HFFc6 (cell line): Measurements from ENCODE around the gene SPSB2. TPM values are rescaled to one million over a fixed set of nuclear protein-coding genes. Genes with fewer than 3 reads are reported as not detected.

ENCODE experiments used
- DNase-seq: peaks from one replicate; pipeline ENCODE4 v3.0.0-alpha.2; 2018
- H3K27ac Mint-ChIP-seq: 2 replicates; pipeline ENCODE4 v1.8.0; 2020; ENCODE audit warnings: mild to moderate bottlenecking, mixed read lengths
- H3K27me3 Mint-ChIP-seq: 2 replicates; pipeline ENCODE4 v1.8.0; 2021; ENCODE audit warnings: mild to moderate bottlenecking, moderate library complexity, mixed read lengths; ENCODE audit not compliant: insufficient read depth
- H3K36me3 Mint-ChIP-seq: 2 replicates; pipeline ENCODE4 v1.8.0; 2021; ENCODE audit warnings: low read depth, mixed read lengths
- H3K4me1 Mint-ChIP-seq: 2 replicates; pipeline ENCODE4 v1.8.0; 2020; ENCODE audit warnings: low read depth, mixed read lengths
- H3K4me3 Mint-ChIP-seq: 2 replicates; pipeline ENCODE4 v1.8.0; 2020; ENCODE audit warnings: mild to moderate bottlenecking, moderate library complexity, mixed read lengths
- H3K9me3 Mint-ChIP-seq: 2 replicates; pipeline ENCODE4 v1.8.0; 2020; ENCODE audit warnings: mild to moderate bottlenecking, mixed read lengths
- CTCF ChIP-seq: fragments of 200-600 bp; sonication (generic); IDR thresholded peaks from 2 replicates; pipeline ENCODE4 v1.5.0; 2021; ENCODE audit warnings: antibody characterized with exemption, mild to moderate bottlenecking
- total RNA-seq, 6 experiments: library from RNA; stranded (reverse); fragmentation: NEBNext Ultra II Directional; extraction: Animal tissue kit (Norgen Biotek cat#: 25700); gene quantifications; 2 replicates in 1 of 6; 3 replicates in 5 of 6; pipeline ENCODE4 v1.2.3, GENCODE V29; 2021

The SPSB2 gene
- total RNA-seq, 6 experiments from 2014 or later = 12.1 to 13.9 (median 13.0) TPM

- H3K4me3 Mint-ChIP-seq = peak within 1 kb of the TSS; percentile 80
- H3K9me3 Mint-ChIP-seq = no peaks in the 10 kb centered on the region
- H3K27me3 Mint-ChIP-seq = peaks cover 45% of the 10 kb centered on the region
- peaks cover 8% of the 10 kb centered on the region for H3K36me3 Mint-ChIP-seq
- peak within 1 kb of the TSS; percentile 19; the same call in 1 of the 2 replicates for H3K27ac Mint-ChIP-seq
- H3K4me1 Mint-ChIP-seq = peaks cover 48% of the 10 kb centered on the region
- DNase-seq = no peak
- no peak for TF ChIP-seq CTCF
Observed at GRCh38 chr12:6821591-6822425, 51.3 kb downstream of the SPSB2 start, which contains the start of gene GPR162. Gene GPR162 (plus strand): TSS chr12:6821821. CDS start chr12:6823899, 2,078 bp downstream.

Other genes with a start within 250 kb of the SPSB2 start
- not detected for gene LPAR5, start 237.3 kb downstream of the SPSB2 start, total RNA-seq
- gene ACRBP, start 225.9 kb downstream of the SPSB2 start, total RNA-seq = not detected
- gene ING4, start 210.2 kb downstream of the SPSB2 start, total RNA-seq = 10 to 100 TPM; 19.7 to 26.8 (median 21.7) TPM
- 10 to 100 TPM; 32.8 to 43.9 (median 41.1) TPM for gene ZNF384, start 183.9 kb downstream of the SPSB2 start, total RNA-seq
- gene PIANP, start 172.5 kb downstream of the SPSB2 start, total RNA-seq = 1 to 10 TPM; 2.6 to 4.6 (median 3.8) TPM
- gene COPS7A, start 149.3 kb downstream of the SPSB2 start, total RNA-seq = 100 to 1,000 TPM; 103 to 122 (median 108) TPM
- 100 to 1,000 TPM; 273 to 329 (median 298) TPM for gene MLF2, start 120.2 kb downstream of the SPSB2 start, total RNA-seq
- gene PTMS, start 106.9 kb downstream of the SPSB2 start, total RNA-seq = 100 to 1,000 TPM; 423 to 607 (median 561) TPM
- gene LAG3, start 100.8 kb downstream of the SPSB2 start, total RNA-seq = under 1 TPM; 0.15 to 0.64 (median 0.50) TPM
- under 1 TPM in 3 of 6 experiments, not detected in 3; 0.11 to 0.25 (median 0.11) TPM for gene CD4, start 83.8 kb downstream of the SPSB2 start, total RNA-seq
- gene GPR162, start 51.5 kb downstream of the SPSB2 start, total RNA-seq = 1 to 10 TPM in 5 of 6 experiments, under 1 TPM in 1; 0.78 to 3.1 (median 2.6) TPM
- 100 to 1,000 TPM in 4 of 6 experiments, 10 to 100 TPM in 2; 94.0 to 109 (median 103) TPM for gene P3H3, start 44.9 kb downstream of the SPSB2 start, total RNA-seq
- 1 to 10 TPM; 4.3 to 7.2 (median 6.3) TPM for gene GNB3, start 32.4 kb downstream of the SPSB2 start, total RNA-seq
- 10 to 100 TPM; 24.0 to 62.5 (median 56.3) TPM for gene CDCA3, start 22.0 kb downstream of the SPSB2 start, total RNA-seq
- 100 to 1,000 TPM; 149 to 211 (median 182) TPM for gene USP5, start 21.2 kb downstream of the SPSB2 start, total RNA-seq
- gene TPI1, start 5.8 kb downstream of the SPSB2 start, total RNA-seq = 100 to 1,000 TPM; 853 to 931 (median 870) TPM
- 1 to 10 TPM; 5.5 to 7.9 (median 6.6) TPM for gene LRRC23, start 31.5 kb upstream of the SPSB2 start, total RNA-seq
- gene ENO2, start 41.3 kb upstream of the SPSB2 start, total RNA-seq = 10 to 100 TPM; 18.9 to 26.9 (median 24.7) TPM
- gene ATN1, start 54.7 kb upstream of the SPSB2 start, total RNA-seq = 100 to 1,000 TPM in 4 of 6 experiments, 10 to 100 TPM in 2; 96.8 to 120 (median 107) TPM
- gene RNU7-1, start 70.5 kb upstream of the SPSB2 start, total RNA-seq = not detected
- gene C12orf57, start 70.7 kb upstream of the SPSB2 start, total RNA-seq = 100 to 1,000 TPM; 115 to 131 (median 123) TPM
- gene PTPN6, start 78.1 kb upstream of the SPSB2 start, total RNA-seq = not detected
- gene PHB2, start 97.4 kb upstream of the SPSB2 start, total RNA-seq = 100 to 1,000 TPM; 160 to 198 (median 182) TPM
- 10 to 100 TPM; 64.9 to 83.7 (median 75.6) TPM for gene EMG1, start 97.6 kb upstream of the SPSB2 start, total RNA-seq
- 10 to 100 TPM; 17.4 to 28.4 (median 21.6) TPM for gene LPCAT3, start 145.2 kb upstream of the SPSB2 start, total RNA-seq
- gene C1S, start 187.4 kb upstream of the SPSB2 start, total RNA-seq = 10 to 100 TPM; 21.9 to 30.8 (median 30.2) TPM
- gene C1R, start 219.1 kb upstream of the SPSB2 start, total RNA-seq = 10 to 100 TPM in 5 of 6 experiments, 1 to 10 TPM in 1; 9.3 to 43.4 (median 36.0) TPM
- 10 to 100 TPM in 5 of 6 experiments, 1 to 10 TPM in 1; 8.5 to 20.0 (median 15.8) TPM for gene C1RL, start 235.9 kb upstream of the SPSB2 start, total RNA-seq